Measurements from ENCODE around the gene PNPLA6. TPM values are rescaled to one million over a fixed set of nuclear protein-coding genes. Genes with fewer than 3 reads are reported as not detected.

Gene PNPLA6
- total RNA-seq, 4 donors from 2014 or later = 39.7 to 74.1 (median 50.1) TPM

- Histone ChIP-seq H3K4me1 (peaks cover 0 to 11% (median 0%) of the 10 kb centered on the region in 3 donors), H3K36me3 (peaks cover 21 to 79% (median 32%) of the 10 kb centered on the region in 3 donors), H3K27me3 (no peaks in the 10 kb centered on the region), H3K27ac (no peak overlapping the region), H3K9me3 (no peaks in the 10 kb centered on the region), H3K4me3 (no peak overlapping the region)
- intact Hi-C loops (cut with DNase I) = loop anchor here (10.0 kb wide), 1 partner anchor 188 kb away; no protein-coding TSS in a partner anchor
- DNase-seq = no peak
- no peak for TF ChIP-seq CTCF (IDR thresholded peaks at IDR 0.05)
- TF ChIP-seq POLR2A (IDR thresholded peaks at IDR 0.05) = no peak
- 45 to 50% methylated on average over 2 of the region's 2 CpGs for WGBS, 2 donors
These were observed 17.3 kb downstream of the PNPLA6 start for GRCh38 chr19:7552781-7553180.

- DNase-seq = no peak
- H3K4me3 ChIP-seq = no peak overlapping the region
- intact Hi-C loops (cut with DNase I) = loop anchor here (10.0 kb wide), 1 partner anchor 190 kb away; no protein-coding TSS in a partner anchor
- H3K4me1 ChIP-seq = peaks cover 0 to 11% (median 0%) of the 10 kb centered on the region in 3 donors
- no peaks in the 10 kb centered on the region for H3K9me3 ChIP-seq
- 85 to 98% methylated on average over 10 to 11 of the region's 28 CpGs for WGBS, 2 donors
- no peak overlapping the region for H3K27ac ChIP-seq
- no peaks in the 10 kb centered on the region for H3K27me3 ChIP-seq
- H3K36me3 ChIP-seq = peaks cover 29 to 94% (median 42%) of the 10 kb centered on the region in 3 donors
- TF ChIP-seq POLR2A (IDR thresholded peaks at IDR 0.05) = no peak
- TF ChIP-seq CTCF (IDR thresholded peaks at IDR 0.05) = no peak
These were observed 19.0 kb downstream of the PNPLA6 start for GRCh38 chr19:7554565-7554964.

GRCh38 chr19:7554990-7555864, 19.7 kb downstream of the PNPLA6 start:
- intact Hi-C loops (cut with DNase I) = loop anchor here (10.0 kb wide), 1 partner anchor 190 kb away; no protein-coding TSS in a partner anchor
- TF ChIP-seq POLR2A (IDR thresholded peaks at IDR 0.05) = no peak
- TF ChIP-seq CTCF (IDR thresholded peaks at IDR 0.05) = no peak
- Histone ChIP-seq H3K4me1 (peaks cover 0 to 11% (median 0%) of the 10 kb centered on the region in 3 donors), H3K27me3 (no peaks in the 10 kb centered on the region), H3K27ac (no peak overlapping the region), H3K9me3 (no peaks in the 10 kb centered on the region), H3K4me3 (no peak overlapping the region), H3K36me3 (peaks cover 29 to 94% (median 40%) of the 10 kb centered on the region in 3 donors)
- no peak for DNase-seq
- 91 to 93% methylated on average over 6 to 15 of the region's 62 CpGs for WGBS, 2 donors

GRCh38 chr19:7556696-7557315, 21.3 kb downstream of the PNPLA6 start:
- H3K27ac ChIP-seq = no peak overlapping the region
- 90 to 100% methylated on average over 5 to 6 of the region's 54 CpGs for WGBS, 2 donors
- no peaks in the 10 kb centered on the region for H3K9me3 ChIP-seq
- intact Hi-C loops (cut with DNase I) = loop anchor here (10.0 kb wide), 1 partner anchor 192 kb away; no protein-coding TSS in a partner anchor
- peaks cover 39 to 96% (median 40%) of the 10 kb centered on the region in 3 donors for H3K36me3 ChIP-seq
- no peak overlapping the region for H3K4me3 ChIP-seq
- no peak for TF ChIP-seq CTCF (IDR thresholded peaks at IDR 0.05)
- no peak for TF ChIP-seq POLR2A (IDR thresholded peaks at IDR 0.05)
- H3K4me1 ChIP-seq = no peaks in the 10 kb centered on the region
- no peak for DNase-seq
- H3K27me3 ChIP-seq = no peaks in the 10 kb centered on the region

- intact Hi-C loops (cut with DNase I) = loop anchor here (10.0 kb wide), 1 partner anchor 194 kb away; no protein-coding TSS in a partner anchor
These were observed 23.1 kb downstream of the PNPLA6 start for GRCh38 chr19:7558667-7559066.

More at GRCh38 chr19:7558667-7559066, 23.1 kb downstream of the PNPLA6 start:
- Histone ChIP-seq H3K27ac (no peak overlapping the region), H3K27me3 (no peaks in the 10 kb centered on the region), H3K4me3 (no peak overlapping the region), H3K9me3 (no peaks in the 10 kb centered on the region), H3K4me1 (no peaks in the 10 kb centered on the region), H3K36me3 (peaks cover 39 to 83% (median 40%) of the 10 kb centered on the region in 3 donors)
- no peak for DNase-seq
- WGBS, 2 donors = 88 to 100% methylated on average over 5 of the region's 18 CpGs
- no peak for TF ChIP-seq CTCF (IDR thresholded peaks at IDR 0.05)
